Measurements from ENCODE around the gene SIX3.
A peak's percentile ranks its signal among the peaks of the same experiment; 100 is the strongest.

The SIX3 gene

GRCh38 chr2:44946372-44947027, 5.0 kb downstream of the SIX3 start:
- no peak overlapping the region for H3K9ac ChIP-seq (ENCODE audit: low read length)
- H3K27me3 ChIP-seq (ENCODE audit: low read depth, low read length) = no peaks in the 10 kb centered on the region
- H2AFZ ChIP-seq (ENCODE audit: low read depth, low read length) = no peak overlapping the region
- no peaks in the 10 kb centered on the region for H3K9me3 ChIP-seq (ENCODE audit: insufficient read depth, low read length)
- H3K36me3 ChIP-seq (replicated peaks; ENCODE audit: low read depth, low read length) = no peaks in the 10 kb centered on the region
- no peak overlapping the region for H3K27ac ChIP-seq (ENCODE audit: low read length)
- H3K4me2 ChIP-seq (ENCODE audit: low read length) = no peak overlapping the region
- no peaks in the 10 kb centered on the region for H3K79me2 ChIP-seq (ENCODE audit: low read length)
- H4K20me1 ChIP-seq (ENCODE audit: insufficient read depth, low read length) = no peaks in the 10 kb centered on the region
- H3K4me1 ChIP-seq (ENCODE audit: low read length) = peaks cover 19% of the 10 kb centered on the region
- H3K4me3 ChIP-seq (ENCODE audit: low read length) = no peak overlapping the region
- no peak for TF ChIP-seq CTCF (IDR thresholded peaks at IDR 0.05; ENCODE audit: low read depth, low read length)
- TF ChIP-seq EZH2phosphoT487 (IDR thresholded peaks at IDR 0.05; ENCODE audit: low read depth) = no peak

- Histone ChIP-seq H3K4me3 (ENCODE audit: low read length) (no peak overlapping the region), H2AFZ (ENCODE audit: low read depth, low read length) (no peak overlapping the region), H3K9ac (ENCODE audit: low read length) (no peak overlapping the region), H3K4me1 (ENCODE audit: low read length) (peaks cover 19% of the 10 kb centered on the region), H3K27ac (ENCODE audit: low read length) (no peak overlapping the region), H3K9me3 (ENCODE audit: insufficient read depth, low read length) (no peaks in the 10 kb centered on the region), H3K4me2 (ENCODE audit: low read length) (no peak overlapping the region), H4K20me1 (ENCODE audit: insufficient read depth, low read length) (no peaks in the 10 kb centered on the region), H3K36me3 (replicated peaks; ENCODE audit: low read depth, low read length) (no peaks in the 10 kb centered on the region), H3K27me3 (ENCODE audit: low read depth, low read length) (no peaks in the 10 kb centered on the region), H3K79me2 (ENCODE audit: low read length) (no peaks in the 10 kb centered on the region)
- TF ChIP-seq CTCF (IDR thresholded peaks at IDR 0.05; ENCODE audit: low read depth, low read length) = no peak
- no peak for TF ChIP-seq EZH2phosphoT487 (IDR thresholded peaks at IDR 0.05; ENCODE audit: low read depth)
These were observed 5.5 kb downstream of the SIX3 start for GRCh38 chr2:44947028-44947375.

- H2AFZ ChIP-seq (ENCODE audit: low read depth, low read length) = no peak overlapping the region
- no peaks in the 10 kb centered on the region for H3K79me2 ChIP-seq (ENCODE audit: low read length)
- H3K4me3 ChIP-seq (ENCODE audit: low read length) = peak overlapping the region; percentile 74; the same call in 1 of the 2 replicates
- peak overlapping the region; percentile 67; the same call in 1 of the 2 replicates for H3K9ac ChIP-seq (ENCODE audit: low read length)
- peaks cover 19% of the 10 kb centered on the region for H3K4me1 ChIP-seq (ENCODE audit: low read length)
- H3K27me3 ChIP-seq (ENCODE audit: low read depth, low read length) = no peaks in the 10 kb centered on the region
- H4K20me1 ChIP-seq (ENCODE audit: insufficient read depth, low read length) = no peaks in the 10 kb centered on the region
- peak overlapping the region; percentile 79 for H3K4me2 ChIP-seq (ENCODE audit: low read length)
- no peaks in the 10 kb centered on the region for H3K36me3 ChIP-seq (replicated peaks; ENCODE audit: low read depth, low read length)
- TF ChIP-seq CTCF (IDR thresholded peaks at IDR 0.05; ENCODE audit: low read depth, low read length) (no peak), EZH2phosphoT487 (IDR thresholded peaks at IDR 0.05; ENCODE audit: low read depth) (no peak)
- no peak overlapping the region for H3K27ac ChIP-seq (ENCODE audit: low read length)
- no peaks in the 10 kb centered on the region for H3K9me3 ChIP-seq (ENCODE audit: insufficient read depth, low read length)
These were observed 7.2 kb downstream of the SIX3 start for GRCh38 chr2:44948565-44949328.

- Histone ChIP-seq H3K9me3 (ENCODE audit: insufficient read depth, low read length) (no peaks in the 10 kb centered on the region), H4K20me1 (ENCODE audit: insufficient read depth, low read length) (no peaks in the 10 kb centered on the region), H3K4me3 (ENCODE audit: low read length) (peak overlapping the region; percentile 74), H3K9ac (ENCODE audit: low read length) (peak overlapping the region; percentile 67; the same call in 1 of the 2 replicates), H3K36me3 (replicated peaks; ENCODE audit: low read depth, low read length) (no peaks in the 10 kb centered on the region), H3K27ac (ENCODE audit: low read length) (peak overlapping the region; percentile 29; the same call in 1 of the 2 replicates), H3K27me3 (ENCODE audit: low read depth, low read length) (no peaks in the 10 kb centered on the region), H3K4me2 (ENCODE audit: low read length) (peak overlapping the region; percentile 79), H3K79me2 (ENCODE audit: low read length) (no peaks in the 10 kb centered on the region), H2AFZ (ENCODE audit: low read depth, low read length) (peak overlapping the region; percentile 68), H3K4me1 (ENCODE audit: low read length) (peaks cover 19% of the 10 kb centered on the region)
- TF ChIP-seq CTCF (IDR thresholded peaks at IDR 0.05; ENCODE audit: low read depth, low read length) = no peak
- TF ChIP-seq EZH2phosphoT487 (IDR thresholded peaks at IDR 0.05; ENCODE audit: low read depth) = no peak
These were observed 8.0 kb downstream of the SIX3 start for GRCh38 chr2:44949329-44950151.

Data from OCI-LY3 (cell line).